Ascending aorta (tissue), 2 donors: ENCODE data around the gene CFAP97D1. TPM values are rescaled to one million over a fixed set of nuclear protein-coding genes. Genes with fewer than 3 reads are reported as not detected.
"Not testable (repeated sequence)": the region's sequence is repeated elsewhere in the genome, so short reads cannot be mapped to it uniquely, and the experiment has no call there.

Experiments
- DNase-seq, 2 donors: peaks; one replicate each; pipeline ENCODE4 v3.0.0-alpha.2; 2019; ENCODE audit warnings: low spot score in 2 of 2
- H3K27ac ChIP-seq, 2 donors: fragments of 200-600 bp; sonication (generic); one replicate each; pipeline ENCODE4 v1.5.1; 2016 to 2017; ENCODE audit warnings: mild to moderate bottlenecking in 1 of 2
- H3K27me3 ChIP-seq: fragments of 200-600 bp; sonication (generic); one replicate; pipeline ENCODE4 v1.5.1; 2017
- H3K36me3 ChIP-seq, 2 donors: fragments of 200-600 bp; sonication (generic); one replicate each; pipeline ENCODE4 v1.5.1; 2016
- H3K4me1 ChIP-seq, 2 donors: fragments of 200-600 bp; sonication (generic); one replicate each; pipeline ENCODE4 v1.5.1; 2016 to 2017; ENCODE audit warnings: mild to moderate bottlenecking in 1 of 2
- H3K4me3 ChIP-seq, 2 donors: fragments of 200-600 bp; sonication (generic); one replicate each; pipeline ENCODE4 v1.5.1; 2016 to 2017; ENCODE audit warnings: mild to moderate bottlenecking in 1 of 2
- H3K9me3 ChIP-seq, 2 donors: fragments of 200-600 bp; sonication (generic); one replicate each; pipeline ENCODE4 v1.5.1; 2016
- intact Hi-C: fragments of 100-400 bp; cut with DNase I; formaldehyde crosslinking; loops from one replicate; pipeline ENCODE4 v1.15.1; 2023
- total RNA-seq: library from RNA; depleted of rRNA; stranded (reverse); fragments of >200 nt; gene quantifications from one replicate; pipeline ENCODE4 v1.1.0, GENCODE V29; 2016
- TF ChIP-seq, protein P1 (sequence below), 3 experiments: fragments of 200-600 bp in 2 of 3; fragments of 450-650 bp in 1 of 3; sonication (generic) in 2 of 3; IDR thresholded peaks; one replicate each; pipeline ENCODE4 v1.5.1; 2016 to 2019; ENCODE audit warnings: antibody characterized with exemption in 3 of 3, mild to moderate bottlenecking in 1 of 3, moderate library complexity in 1 of 3

The CFAP97D1 gene
- total RNA-seq, 1 donor from 2014 or later = not detected

DNA sequence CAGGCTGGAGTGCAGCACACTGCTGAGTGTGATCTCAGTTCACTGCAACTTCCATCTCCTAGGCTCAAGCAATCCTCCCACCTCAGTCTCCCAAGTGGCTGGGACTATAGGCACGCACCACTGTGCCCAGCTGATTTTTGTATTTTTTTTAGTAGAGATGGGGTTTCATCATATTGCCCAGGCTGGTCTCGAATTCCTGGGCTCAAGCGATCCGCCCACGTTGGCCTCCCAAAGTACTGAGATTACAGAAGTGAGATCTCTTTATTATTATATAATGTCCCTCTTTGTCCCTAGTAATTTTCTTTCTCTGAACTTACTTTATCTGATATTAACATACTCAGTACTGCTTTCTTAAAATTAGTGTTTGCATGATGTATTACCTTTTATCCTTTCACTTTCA lies 8.3 kb downstream of the CFAP97D1 start:
- Histone ChIP-seq H3K4me1 (no peaks in the 10 kb centered on the region), H3K36me3 (no peaks in the 10 kb centered on the region), H3K9me3 (no peaks in the 10 kb centered on the region), H3K27me3 (no peaks in the 10 kb centered on the region), H3K4me3 (no peak overlapping the region), H3K27ac (no peak overlapping the region)
- TF ChIP-seq, protein P1, sequence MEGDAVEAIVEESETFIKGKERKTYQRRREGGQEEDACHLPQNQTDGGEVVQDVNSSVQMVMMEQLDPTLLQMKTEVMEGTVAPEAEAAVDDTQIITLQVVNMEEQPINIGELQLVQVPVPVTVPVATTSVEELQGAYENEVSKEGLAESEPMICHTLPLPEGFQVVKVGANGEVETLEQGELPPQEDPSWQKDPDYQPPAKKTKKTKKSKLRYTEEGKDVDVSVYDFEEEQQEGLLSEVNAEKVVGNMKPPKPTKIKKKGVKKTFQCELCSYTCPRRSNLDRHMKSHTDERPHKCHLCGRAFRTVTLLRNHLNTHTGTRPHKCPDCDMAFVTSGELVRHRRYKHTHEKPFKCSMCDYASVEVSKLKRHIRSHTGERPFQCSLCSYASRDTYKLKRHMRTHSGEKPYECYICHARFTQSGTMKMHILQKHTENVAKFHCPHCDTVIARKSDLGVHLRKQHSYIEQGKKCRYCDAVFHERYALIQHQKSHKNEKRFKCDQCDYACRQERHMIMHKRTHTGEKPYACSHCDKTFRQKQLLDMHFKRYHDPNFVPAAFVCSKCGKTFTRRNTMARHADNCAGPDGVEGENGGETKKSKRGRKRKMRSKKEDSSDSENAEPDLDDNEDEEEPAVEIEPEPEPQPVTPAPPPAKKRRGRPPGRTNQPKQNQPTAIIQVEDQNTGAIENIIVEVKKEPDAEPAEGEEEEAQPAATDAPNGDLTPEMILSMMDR (IDR thresholded peaks at IDR 0.05) = no peak
- intact Hi-C loops = no loop called here
- DNase-seq = no peak

GRCh38 chr17:43789482-43789881 lies 9.2 kb downstream of the CFAP97D1 start:
- Histone ChIP-seq H3K4me1 (no peaks in the 10 kb centered on the region), H3K4me3 (no peak overlapping the region), H3K27ac (no peak overlapping the region), H3K36me3 (no peaks in the 10 kb centered on the region), H3K27me3 (no peaks in the 10 kb centered on the region), H3K9me3 (no peaks in the 10 kb centered on the region)
- no peak for DNase-seq
- TF ChIP-seq, protein P1 (IDR thresholded peaks at IDR 0.05) = no peak
- intact Hi-C loops = no loop called here

DNA sequence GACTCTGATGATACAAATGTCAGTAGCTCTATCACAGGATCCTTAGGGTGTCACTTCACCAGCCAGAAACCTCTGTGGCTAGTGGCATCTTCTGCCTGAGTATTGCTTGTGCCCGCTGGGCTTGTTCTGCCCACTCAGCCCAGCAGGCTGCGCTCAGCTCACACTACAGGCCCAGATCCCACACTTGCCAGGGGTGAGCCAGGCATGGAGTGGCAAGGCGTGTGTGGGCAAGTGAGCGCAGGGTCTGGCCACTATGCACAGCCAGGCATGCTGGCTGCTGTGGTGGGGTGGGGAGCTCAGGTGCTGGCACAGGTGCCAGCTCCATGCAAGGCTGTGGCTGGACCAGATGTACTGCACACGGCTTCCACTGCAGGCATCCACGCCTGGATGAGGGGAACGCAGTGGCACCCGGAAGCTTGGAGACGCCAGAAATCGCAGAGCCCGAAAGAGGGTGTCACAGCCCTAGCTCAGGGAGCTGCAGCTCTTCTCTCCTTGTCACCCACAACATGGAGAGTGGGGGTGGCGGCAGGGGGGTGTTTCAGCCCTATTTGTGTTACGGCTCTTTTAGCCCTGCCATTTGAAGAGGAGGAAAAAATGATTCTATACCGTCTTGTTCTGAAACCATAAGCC lies 10.2 kb downstream of the CFAP97D1 start:
- no peaks in the 10 kb centered on the region for H3K9me3 ChIP-seq
- intact Hi-C loops = no loop called here
- DNase-seq = no peak
- TF ChIP-seq, protein P1 (IDR thresholded peaks at IDR 0.05) = no peak
- H3K27me3 ChIP-seq = no peaks in the 10 kb centered on the region
- H3K4me1 ChIP-seq = no peaks in the 10 kb centered on the region
- no peak overlapping the region for H3K27ac ChIP-seq
- H3K36me3 ChIP-seq = no peaks in the 10 kb centered on the region
- H3K4me3 ChIP-seq = no peak overlapping the region

GRCh38 chr17:43791589-43791988 lies 11.4 kb downstream of the CFAP97D1 start:
- no peak for DNase-seq
- Histone ChIP-seq H3K4me1 (no peaks in the 10 kb centered on the region), H3K27ac (no peak overlapping the region), H3K36me3 (no peaks in the 10 kb centered on the region), H3K9me3 (no peaks in the 10 kb centered on the region), H3K27me3 (no peaks in the 10 kb centered on the region), H3K4me3 (no peak overlapping the region)
- intact Hi-C loops = no loop called here
- TF ChIP-seq, protein P1 (IDR thresholded peaks at IDR 0.05) = no peak

GRCh38 chr17:43792668-43793067 lies 12.4 kb downstream of the CFAP97D1 start:
- H3K9me3 ChIP-seq, DNase-seq, H3K4me1 ChIP-seq, intact Hi-C loops, H3K36me3 ChIP-seq, H3K27me3 ChIP-seq, H3K27ac ChIP-seq, H3K4me3 ChIP-seq: not testable (repeated sequence)

- H3K4me1 ChIP-seq, H3K9me3 ChIP-seq, H3K36me3 ChIP-seq, DNase-seq, H3K27me3 ChIP-seq, H3K27ac ChIP-seq, H3K4me3 ChIP-seq, intact Hi-C loops: not testable (repeated sequence)
These were observed 17.8 kb downstream of the CFAP97D1 start for GRCh38 chr17:43798024-43798423.

DNA sequence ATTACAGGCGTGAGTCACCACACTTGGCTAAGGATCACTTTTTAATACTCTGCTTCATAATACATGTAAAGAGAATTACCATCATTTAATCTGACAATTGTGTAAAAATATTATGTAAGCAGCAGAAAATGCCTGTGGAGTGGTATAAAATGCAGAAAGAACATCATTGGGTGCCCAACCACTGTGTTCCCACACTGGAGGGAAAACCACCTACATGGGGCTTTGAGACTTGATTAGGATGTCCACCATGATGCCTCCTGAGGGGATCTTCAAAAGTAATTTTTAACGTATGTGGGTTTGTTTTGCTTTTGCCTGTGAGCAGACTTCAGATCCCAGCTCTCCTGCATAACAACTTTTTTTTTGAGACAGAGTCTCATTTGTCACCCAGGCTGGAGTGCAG lies 18.8 kb downstream of the CFAP97D1 start:
- H3K4me3 ChIP-seq = no peak overlapping the region
- peaks cover 0 to 3% of the 10 kb centered on the region in 2 donors for H3K9me3 ChIP-seq
- no peak for DNase-seq
- peaks cover 3 to 16% of the 10 kb centered on the region in 2 donors for H3K36me3 ChIP-seq
- no peak overlapping the region for H3K27ac ChIP-seq
- no peaks in the 10 kb centered on the region for H3K4me1 ChIP-seq
- TF ChIP-seq, protein P1 (IDR thresholded peaks at IDR 0.05) = no peak
- intact Hi-C loops = no loop called here
- no peaks in the 10 kb centered on the region for H3K27me3 ChIP-seq
